Activated T-cell treated with anti-CD3 and anti-CD28 coated beads for 4 hours (primary cell): ENCODE measurements around the gene TMEM178A.
"Not testable (repeated sequence)": the region's sequence is repeated elsewhere in the genome, so short reads cannot be mapped to it uniquely, and the experiment has no call there.

Experiments
- DNase-seq: peaks from one replicate; pipeline ENCODE4 v3.0.0-alpha.2; 2020

The TMEM178A gene

GRCh38 chr2:39649511-39649910 lies 16.2 kb upstream of the TMEM178A start:
- DNase-seq, result no peak

GRCh38 chr2:39650468-39650867 lies 15.2 kb upstream of the TMEM178A start:
- no peak for DNase-seq

- not testable (repeated sequence) for DNase-seq
These were observed 9.5 kb upstream of the TMEM178A start for GRCh38 chr2:39656215-39656614.

DNA sequence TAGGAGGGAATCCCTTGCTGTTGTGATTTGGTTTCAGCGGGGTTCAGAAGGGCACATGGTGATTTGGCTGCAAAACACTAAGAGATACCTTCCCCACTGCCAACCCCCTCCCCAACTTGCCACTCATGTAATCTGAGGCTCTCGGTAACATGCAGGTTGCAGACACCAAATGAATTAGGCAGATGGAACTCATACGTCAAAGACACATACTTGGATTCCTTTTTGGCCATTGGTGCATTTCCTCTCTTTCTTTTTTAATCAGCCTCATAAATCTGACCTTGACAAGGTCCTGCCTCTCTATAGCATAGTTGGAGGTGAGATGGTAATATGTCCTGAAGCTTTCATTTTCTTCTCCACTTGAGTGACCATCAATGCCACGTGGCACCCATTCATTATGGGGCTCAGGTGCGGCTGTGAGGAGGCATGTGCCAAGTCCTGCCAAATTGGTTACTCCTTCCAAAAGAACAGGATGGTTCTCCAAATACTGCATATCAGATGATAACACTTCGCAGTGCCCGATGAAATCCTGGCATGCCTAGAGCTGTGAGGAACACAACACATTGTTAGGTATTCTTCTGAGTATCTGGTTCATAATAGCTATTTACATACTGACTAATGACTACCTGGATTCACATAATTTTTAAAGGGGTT lies 8.3 kb upstream of the TMEM178A start:
- no peak for DNase-seq

- no peak for DNase-seq
These were observed 7.3 kb upstream of the TMEM178A start for GRCh38 chr2:39658371-39658770.

DNA sequence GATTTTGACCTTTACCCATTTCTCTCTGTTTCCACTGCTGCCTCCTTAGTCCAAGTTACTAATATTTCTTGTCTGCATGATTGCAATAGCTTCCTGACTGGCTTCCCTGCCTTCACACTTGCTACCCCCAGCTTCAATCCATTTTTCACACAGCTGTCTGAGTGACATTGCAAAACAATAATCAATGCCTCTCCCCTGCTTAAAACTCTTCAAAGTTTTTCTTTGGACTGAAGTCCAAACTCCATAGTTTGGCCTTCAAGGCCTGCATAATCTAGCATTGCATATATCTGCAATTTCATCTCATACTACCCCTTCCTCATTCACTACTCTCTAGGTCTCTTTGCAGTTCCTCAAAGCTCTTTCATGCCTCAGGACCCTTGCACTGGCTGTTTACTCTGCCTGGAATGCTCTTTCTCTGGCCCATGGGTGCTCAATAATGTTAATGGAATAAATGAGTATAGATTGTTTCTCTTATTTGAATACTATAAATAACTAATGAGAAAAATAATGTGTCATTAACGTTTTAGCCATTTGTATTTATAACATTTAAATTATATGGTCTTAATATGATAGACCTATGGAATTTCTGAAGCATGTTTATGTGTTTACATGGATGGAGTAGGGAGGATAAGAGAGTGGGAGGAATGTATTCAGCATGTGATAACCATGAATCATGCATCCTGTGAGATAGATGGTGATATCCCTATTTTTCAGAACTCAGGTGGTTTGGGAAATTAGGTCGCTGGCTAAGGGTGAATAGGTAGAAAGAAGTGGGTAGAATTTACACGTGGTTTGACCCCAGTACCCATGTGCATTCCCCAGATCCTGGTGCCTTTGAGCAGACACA lies 5.7 kb upstream of the TMEM178A start:
- no peak for DNase-seq

DNA sequence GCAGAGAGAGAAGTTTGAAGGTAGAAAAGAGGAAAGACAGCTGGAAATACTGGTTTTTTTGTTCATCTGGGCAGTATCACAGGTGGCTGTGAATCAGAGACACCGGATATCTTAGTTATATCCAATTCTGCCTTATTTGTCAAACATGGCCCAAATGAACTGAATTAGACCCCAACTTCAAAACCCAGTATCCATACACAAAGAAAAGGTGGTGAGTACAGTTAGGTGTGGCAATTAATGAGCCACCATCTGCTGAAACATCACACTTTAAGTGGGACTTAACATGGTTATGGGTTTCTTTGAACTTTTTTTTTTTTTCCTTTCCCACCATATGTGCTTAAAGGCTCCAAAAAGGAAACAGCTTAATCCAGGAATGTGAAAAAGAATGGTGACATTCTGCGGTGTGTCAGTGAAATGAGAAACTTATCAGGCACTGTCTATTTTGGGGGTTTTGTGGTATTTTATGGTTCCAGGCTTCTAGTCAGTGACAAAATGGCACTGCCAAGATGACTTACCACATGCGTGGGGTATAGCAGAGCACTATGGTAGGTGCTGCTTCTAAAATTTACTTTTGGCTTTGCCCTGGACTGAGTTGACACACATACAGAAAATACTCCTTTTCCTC lies 5.0 kb upstream of the TMEM178A start:
- no peak for DNase-seq

- DNase-seq, result no peak
These were observed 3.9 kb upstream of the TMEM178A start for GRCh38 chr2:39661826-39662225.

- no peak for DNase-seq
These were observed 2.4 kb upstream of the TMEM178A start for GRCh38 chr2:39663187-39663930.

- DNase-seq, result no peak
These were observed 1.4 kb upstream of the TMEM178A start for GRCh38 chr2:39664232-39664887.

- no peak for DNase-seq
These were observed 677 bp upstream of the TMEM178A start for GRCh38 chr2:39664888-39665591.

GRCh38 chr2:39666491-39667101 lies 879 bp downstream of the TMEM178A start:
- DNase-seq, result no peak

DNA sequence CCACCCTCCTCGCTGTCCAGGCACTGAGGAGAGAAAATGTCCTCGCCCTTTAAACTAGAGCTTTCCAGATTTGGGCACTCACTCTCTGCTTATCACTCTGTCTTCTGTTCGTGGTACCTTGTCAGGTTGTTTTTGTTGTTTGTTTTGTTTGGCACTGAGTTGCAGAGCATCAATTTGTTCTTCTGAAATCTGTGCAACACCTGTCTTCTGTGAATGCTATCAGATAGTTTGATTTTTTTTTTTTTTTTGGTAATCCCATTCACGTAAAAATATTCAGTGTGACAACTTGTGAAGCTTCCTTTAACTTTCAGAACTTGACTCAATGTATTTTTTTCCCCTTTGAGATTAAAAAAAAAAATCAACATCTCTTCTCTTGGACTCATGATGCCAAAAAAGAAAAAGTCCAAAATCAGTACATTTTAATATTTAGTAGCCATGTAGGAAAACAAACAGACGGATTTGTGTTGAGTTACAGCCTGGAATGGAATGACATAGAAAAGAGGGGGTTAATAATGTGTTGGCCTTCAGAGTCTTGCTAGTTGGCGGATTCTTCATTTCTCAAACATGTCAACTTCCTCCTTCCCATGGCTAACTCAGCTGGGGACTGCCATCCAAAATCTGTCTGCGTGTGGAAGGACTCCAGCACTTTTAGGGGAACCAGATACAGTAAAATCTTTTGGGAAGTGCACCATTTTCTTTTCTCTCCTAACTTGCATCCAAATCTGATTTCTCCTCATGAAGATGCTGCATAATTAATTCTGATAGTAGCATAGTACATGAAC lies 1.6 kb downstream of the TMEM178A start:
- DNase-seq, result no peak

DNA sequence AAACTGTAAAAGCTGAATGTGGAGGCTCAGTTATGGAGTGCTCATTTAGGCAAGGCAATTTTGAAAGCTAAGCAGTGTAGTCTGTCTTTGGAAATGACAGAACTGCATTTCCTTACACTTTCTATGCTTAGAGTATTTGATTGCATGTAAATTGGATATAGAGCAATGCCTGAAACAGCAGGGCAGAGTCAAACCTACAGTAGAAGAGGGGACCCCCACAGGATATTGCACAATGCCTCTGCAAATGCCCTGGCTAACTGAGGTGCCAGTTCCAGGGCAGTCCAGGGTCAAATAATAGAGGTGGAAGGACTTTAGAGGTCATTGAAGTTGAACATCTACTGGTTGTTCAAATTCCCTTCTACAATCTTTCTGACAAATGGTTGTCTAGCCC lies 2.2 kb downstream of the TMEM178A start:
- DNase-seq, result no peak

DNA sequence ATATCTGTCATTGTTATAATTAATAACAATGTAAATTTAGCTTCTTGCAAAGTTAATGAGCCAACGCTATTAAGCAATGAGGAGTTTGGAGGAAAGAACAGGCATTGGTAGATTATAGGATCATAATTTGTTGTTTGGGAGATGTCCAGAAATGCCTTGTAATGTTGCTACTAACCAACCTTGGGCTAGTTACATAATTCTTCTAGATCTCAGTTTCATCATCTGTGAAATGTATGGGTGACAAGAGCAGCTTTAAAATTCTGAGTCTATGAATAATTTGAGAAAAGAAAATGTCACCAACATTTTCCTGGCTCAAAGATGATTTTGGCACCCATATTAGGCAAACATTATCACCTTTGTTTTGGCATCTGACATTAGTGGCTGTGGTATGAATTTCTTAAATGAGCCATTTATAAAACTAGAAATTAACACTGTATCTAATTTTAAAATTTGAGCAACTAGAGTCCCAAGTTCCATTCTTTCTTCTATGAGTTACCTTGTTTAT lies 2.9 kb downstream of the TMEM178A start:
- DNase-seq, result no peak

DNA sequence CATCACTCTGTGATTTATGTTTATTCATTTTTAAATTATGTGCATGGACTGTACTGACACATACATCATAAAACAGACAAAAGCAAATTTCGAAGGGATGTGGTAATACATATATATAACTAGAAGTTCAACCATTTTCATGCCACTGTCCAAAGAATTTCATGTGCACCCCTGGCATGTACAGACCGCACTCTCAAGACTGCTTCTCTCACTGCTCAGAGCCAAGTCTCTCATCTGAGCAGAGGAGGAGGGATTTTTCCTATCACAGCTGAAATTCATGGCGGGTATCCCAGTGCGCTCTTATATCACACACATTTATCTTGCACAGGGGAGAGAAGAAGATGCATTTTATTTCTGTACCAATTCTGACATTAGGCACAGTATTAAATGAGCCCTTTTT lies 5.9 kb downstream of the TMEM178A start:
- no peak for DNase-seq

DNA sequence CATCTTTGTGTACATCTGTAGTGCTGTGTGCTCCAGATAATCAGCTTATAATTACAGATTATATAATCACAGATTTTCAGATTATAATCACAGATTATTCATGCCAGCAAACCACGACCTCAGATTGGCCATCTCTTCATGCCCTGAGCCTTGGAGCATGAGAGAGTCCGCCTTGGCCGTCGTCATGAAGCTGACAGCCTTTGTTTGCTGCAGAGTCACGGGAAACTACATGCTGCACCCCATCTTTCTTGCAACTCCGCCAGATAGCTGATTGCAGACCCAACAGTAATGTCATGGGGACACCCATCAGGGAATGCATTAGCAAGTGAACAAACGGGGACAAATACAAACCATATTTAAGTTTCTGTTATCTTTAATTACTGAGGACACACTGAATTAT lies 7.3 kb downstream of the TMEM178A start:
- no peak for DNase-seq

GRCh38 chr2:39676342-39676741 lies 10.6 kb downstream of the TMEM178A start:
- no peak for DNase-seq

GRCh38 chr2:39678170-39678569 lies 12.5 kb downstream of the TMEM178A start:
- DNase-seq, result no peak

DNA sequence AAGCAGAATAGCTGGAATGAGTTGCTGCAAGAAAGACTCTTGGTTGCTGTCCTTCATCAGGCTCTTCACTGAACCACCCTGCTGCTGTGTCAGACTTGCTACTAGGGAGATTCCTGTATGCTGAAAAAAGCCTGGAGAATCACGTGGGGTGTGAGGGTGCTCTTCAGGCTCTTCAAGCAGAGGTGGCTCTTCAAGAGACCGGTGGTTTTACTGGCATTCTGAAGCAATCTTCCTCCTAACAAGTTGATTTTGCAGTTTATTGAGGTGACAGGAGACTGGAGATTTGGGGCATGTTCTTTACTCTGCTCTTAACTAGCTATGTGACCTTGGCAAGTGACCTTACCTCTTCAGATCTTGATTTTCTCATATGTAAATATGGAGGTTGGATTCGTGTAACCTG lies 14.1 kb downstream of the TMEM178A start:
- no peak for DNase-seq
